Neuronal stem cell (in vitro differentiated cells): ENCODE results near the gene SLC22A13.

Source experiments
- DNase-seq: peaks from one replicate; pipeline ENCODE4 v3.0.0-alpha.2; 2013; ENCODE audit warnings: low spot score
- H2AFZ ChIP-seq: one replicate; pipeline ENCODE4 v1.6.1; 2013; ENCODE audit warnings: mild to moderate bottlenecking, low read length, inconsistent platforms
- H2AK5ac ChIP-seq: 2 replicates; pipeline ENCODE4 v1.6.1; 2013; ENCODE audit warnings: low read depth, mild to moderate bottlenecking, inconsistent platforms, low read length, moderate library complexity, mixed read lengths
- H2BK120ac ChIP-seq: 2 replicates; pipeline ENCODE4 v1.6.1; 2013; ENCODE audit warnings: low read depth, mild to moderate bottlenecking, inconsistent platforms, low read length, moderate library complexity, mixed read lengths
- H2BK12ac ChIP-seq: one replicate; pipeline ENCODE4 v1.6.1; 2013; ENCODE audit warnings: low read length, inconsistent platforms
- H2BK15ac ChIP-seq: 2 replicates; pipeline ENCODE4 v1.6.1; 2013; ENCODE audit warnings: mild to moderate bottlenecking, low read length, inconsistent platforms, mixed read lengths
- H2BK5ac ChIP-seq: one replicate; pipeline ENCODE4 v1.6.1; 2013; ENCODE audit warnings: inconsistent platforms, mild to moderate bottlenecking, low read length, moderate library complexity
- H3K14ac ChIP-seq: one replicate; pipeline ENCODE4 v1.6.1; 2013; ENCODE audit warnings: low read length, inconsistent platforms
- H3K18ac ChIP-seq: 2 replicates; pipeline ENCODE4 v1.6.1; 2013; ENCODE audit warnings: low read length, inconsistent platforms
- H3K23ac ChIP-seq: 2 replicates; pipeline ENCODE4 v1.6.1; 2013; ENCODE audit warnings: low read depth, mild to moderate bottlenecking, mixed read lengths, low read length, inconsistent platforms; ENCODE audit not compliant: poor library complexity
- H3K27ac ChIP-seq: replicated peaks from 3 replicates; pipeline ENCODE4 v1.5.1; 2013; ENCODE audit warnings: low read length, inconsistent platforms
- H3K27me3 ChIP-seq, 3 experiments: 2 replicates each; pipeline ENCODE4 v1.6.1; 2013; ENCODE audit warnings: low read length in 3 of 3, mild to moderate bottlenecking in 2 of 3, inconsistent platforms in 1 of 3, low read depth in 1 of 3, mixed read lengths in 1 of 3, moderate library complexity in 1 of 3; ENCODE audit not compliant: control insufficient read depth in 3 of 3, insufficient read depth in 3 of 3
- H3K36me3 ChIP-seq, 2 donors: replicated peaks in 1 of 2; 2 replicates each; pipeline ENCODE4 v1.6.1; 2013; ENCODE audit warnings: low read length in 2 of 2; ENCODE audit not compliant: control insufficient read depth in 2 of 2, insufficient read depth in 2 of 2
- H3K4ac ChIP-seq: 2 replicates; pipeline ENCODE4 v1.6.1; 2013; ENCODE audit warnings: inconsistent platforms, mild to moderate bottlenecking, low read length, moderate library complexity
- H3K4me1 ChIP-seq, 2 donors: 1 replicate in 1 of 2; 2 replicates in 1 of 2; pipeline ENCODE4 v1.6.1; 2013; ENCODE audit warnings: low read length in 2 of 2, low read depth in 1 of 2; ENCODE audit not compliant: control insufficient read depth in 2 of 2, insufficient read depth in 1 of 2
- H3K4me2 ChIP-seq: one replicate; pipeline ENCODE4 v1.6.1; 2013; ENCODE audit warnings: mild to moderate bottlenecking, low read length, inconsistent platforms; ENCODE audit not compliant: insufficient read depth, poor library complexity, severe bottlenecking
- H3K4me3 ChIP-seq, 2 donors: 2 replicates each; pipeline ENCODE4 v1.5.1; 2013; ENCODE audit warnings: low read length in 2 of 2, mild to moderate bottlenecking in 2 of 2, inconsistent platforms in 1 of 2, moderate library complexity in 1 of 2
- H3K79me1 ChIP-seq: one replicate; pipeline ENCODE4 v1.6.1; 2013; ENCODE audit warnings: low read depth, mild to moderate bottlenecking, inconsistent platforms, low read length, moderate library complexity
- H3K9ac ChIP-seq: one replicate; pipeline ENCODE4 v1.6.1; 2013; ENCODE audit warnings: mild to moderate bottlenecking, low read depth, low read length, inconsistent platforms; ENCODE audit not compliant: poor library complexity
- H3K9me3 ChIP-seq, 2 donors: replicated peaks in 1 of 2; 2 replicates each; pipeline versions ENCODE3 to v1.6.1; 2013; ENCODE audit warnings: low read length in 2 of 2, mild to moderate bottlenecking in 2 of 2, inconsistent platforms in 1 of 2, low read depth in 1 of 2, mixed read lengths in 1 of 2, moderate library complexity in 1 of 2; ENCODE audit not compliant: control insufficient read depth in 2 of 2, insufficient read depth in 1 of 2
- H4K8ac ChIP-seq: one replicate; pipeline ENCODE4 v1.6.1; 2013; ENCODE audit warnings: low read depth, mild to moderate bottlenecking, inconsistent platforms, low read length, moderate library complexity
- H4K91ac ChIP-seq: one replicate; pipeline ENCODE4 v1.6.1; 2013; ENCODE audit warnings: low read length, low read depth, mild to moderate bottlenecking, inconsistent platforms; ENCODE audit not compliant: poor library complexity
- WGBS, 2 donors: extraction: QIAGEN DNeasy Blood & Tissue Kit; methylation state at CpG; one replicate each; pipeline ENCODE4 v1.1.7; 2013; ENCODE audit warnings: missing lambda C conversion rate in 2 of 2, mixed read lengths in 1 of 2; ENCODE audit not compliant: insufficient read length in 2 of 2, insufficient replicate concordance in 1 of 2; ENCODE audit errors: extremely low coverage in 2 of 2; 5-methylcytosine and 5-hydroxymethylcytosine counted together

SLC22A13 gene

GRCh38 chr3:38229036-38229435 lies 36.6 kb upstream of the SLC22A13 start:
- no peak for DNase-seq
- H3K36me3 ChIP-seq = peaks cover 4 to 92% of the 10 kb centered on the region in 2 donors

DNA sequence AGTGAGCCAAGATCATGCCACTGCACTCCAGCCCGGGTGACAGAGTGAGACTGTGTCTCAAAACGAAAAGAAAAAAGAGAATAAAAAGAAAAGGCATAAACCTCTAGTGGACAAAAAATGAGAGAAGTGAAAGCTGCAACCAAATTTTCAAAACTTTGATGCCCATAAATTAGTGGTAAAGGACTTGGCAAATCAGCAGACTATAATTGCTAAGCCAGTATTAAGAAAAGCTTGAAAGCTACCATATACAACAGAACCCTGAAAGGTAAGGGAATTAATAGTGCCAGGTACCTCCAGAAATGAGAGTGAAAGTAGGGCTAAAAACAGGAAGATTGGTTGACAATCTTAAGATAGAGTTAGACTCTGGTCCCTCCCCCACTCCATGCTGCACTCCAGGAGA lies 32.9 kb upstream of the SLC22A13 start:
- Histone ChIP-seq H2BK12ac (no peak overlapping the region), H4K91ac (no peak overlapping the region), H3K4ac (no peak overlapping the region), H2AFZ (no peak overlapping the region), H3K23ac (no peak overlapping the region), H3K18ac (no peak overlapping the region), H3K4me1 (peaks cover 0 to 2% of the 10 kb centered on the region in 2 donors), H3K4me2 (no peak overlapping the region), H3K4me3 (no peak overlapping the region), H2AK5ac (no peak overlapping the region), H2BK120ac (no peak overlapping the region), H3K79me1 (no peaks in the 10 kb centered on the region), H3K14ac (no peak overlapping the region), H3K27ac (no peak overlapping the region), H4K8ac (no peak overlapping the region), H2BK15ac (no peak overlapping the region), H3K9me3 (peaks cover 0 to 7% of the 10 kb centered on the region in 2 donors), H3K27me3 (no peaks in the 10 kb centered on the region), H3K36me3 (peaks cover 2 to 84% of the 10 kb centered on the region in 2 donors), H3K9ac (no peak overlapping the region), H2BK5ac (no peak overlapping the region)
- no CpG with 5 or more reads among the region's 2 CpGs for WGBS, 2 donors
- DNase-seq = no peak

More at GRCh38 chr3:38229036-38229435, 36.6 kb upstream of the SLC22A13 start:
- no peak overlapping the region for H3K27ac ChIP-seq
- H3K27me3 ChIP-seq = no peaks in the 10 kb centered on the region
- H2AFZ ChIP-seq = no peak overlapping the region
- H2BK15ac ChIP-seq = no peak overlapping the region
- H3K14ac ChIP-seq = no peak overlapping the region
- WGBS, 2 donors = no CpG with 5 or more reads among the region's 1 CpG
- no peak overlapping the region for H2BK120ac ChIP-seq
- H2BK12ac ChIP-seq = no peak overlapping the region
- H4K8ac ChIP-seq = no peak overlapping the region
- H2BK5ac ChIP-seq = no peak overlapping the region
- H2AK5ac ChIP-seq = no peak overlapping the region
- no peak overlapping the region for H3K4me2 ChIP-seq
- H3K4ac ChIP-seq = no peak overlapping the region
- H3K4me3 ChIP-seq = no peak overlapping the region
- H3K79me1 ChIP-seq = no peaks in the 10 kb centered on the region
- H3K18ac ChIP-seq = no peak overlapping the region
- no peaks in the 10 kb centered on the region for H3K4me1 ChIP-seq
- H3K9ac ChIP-seq = no peak overlapping the region
- H3K23ac ChIP-seq = no peak overlapping the region
- H3K9me3 ChIP-seq = no peaks in the 10 kb centered on the region
- H4K91ac ChIP-seq = no peak overlapping the region

GRCh38 chr3:38235466-38235865 lies 30.1 kb upstream of the SLC22A13 start:
- Histone ChIP-seq H4K8ac (no peak overlapping the region), H2BK5ac (no peak overlapping the region), H2BK12ac (no peak overlapping the region), H2AFZ (no peak overlapping the region), H3K4ac (no peak overlapping the region), H3K4me2 (no peak overlapping the region), H3K9me3 (peaks cover 1 to 27% of the 10 kb centered on the region in 2 donors), H2BK120ac (no peak overlapping the region), H3K27ac (no peak overlapping the region), H3K23ac (no peak overlapping the region), H4K91ac (no peak overlapping the region), H3K79me1 (no peaks in the 10 kb centered on the region), H3K27me3 (no peaks in the 10 kb centered on the region), H3K4me3 (no peak overlapping the region), H3K9ac (no peak overlapping the region), H3K4me1 (peaks cover 0 to 2% of the 10 kb centered on the region in 2 donors), H3K18ac (no peak overlapping the region), H2AK5ac (no peak overlapping the region), H2BK15ac (no peak overlapping the region), H3K36me3 (peaks cover 6 to 86% of the 10 kb centered on the region in 2 donors), H3K14ac (no peak overlapping the region)
- DNase-seq = no peak

DNA sequence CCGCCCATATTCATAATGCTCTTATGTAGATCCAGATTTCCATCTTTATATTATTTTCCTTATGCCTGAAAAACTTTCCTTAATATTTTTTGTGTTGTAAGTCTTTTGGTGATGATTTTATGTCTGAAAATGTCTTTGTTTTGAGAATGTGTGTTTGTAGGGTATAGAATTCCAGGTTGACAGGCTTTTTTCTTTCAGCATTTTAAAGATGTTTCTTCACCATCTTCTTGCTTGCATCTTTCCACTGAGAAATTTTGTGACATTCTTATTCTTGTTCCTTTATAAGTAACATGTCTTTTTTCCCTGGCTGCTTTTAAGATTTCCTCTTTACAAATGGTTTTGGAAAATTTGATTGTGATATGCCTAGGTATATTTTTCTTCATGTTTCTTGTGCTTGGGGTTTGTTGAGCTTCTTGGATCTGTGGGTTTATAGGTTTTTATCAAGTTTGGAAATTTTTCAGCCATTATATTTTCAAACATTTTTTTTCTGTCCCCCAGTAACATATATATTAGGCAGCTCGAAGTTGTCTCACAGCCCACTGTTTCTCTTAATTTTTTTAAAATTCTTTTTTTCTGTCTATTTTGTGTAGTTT lies 27.1 kb upstream of the SLC22A13 start:
- Histone ChIP-seq H4K91ac (no peak overlapping the region), H2BK5ac (no peak overlapping the region), H2AK5ac (no peak overlapping the region), H3K23ac (no peak overlapping the region), H4K8ac (no peak overlapping the region), H3K18ac (no peak overlapping the region), H3K27ac (no peak overlapping the region), H3K79me1 (no peaks in the 10 kb centered on the region), H2BK12ac (no peak overlapping the region), H3K4me1 (peaks cover 0 to 2% of the 10 kb centered on the region in 2 donors), H3K4ac (no peak overlapping the region), H2BK15ac (no peak overlapping the region), H2BK120ac (no peak overlapping the region), H3K36me3 (peaks cover 6 to 79% of the 10 kb centered on the region in 2 donors), H3K14ac (no peak overlapping the region), H2AFZ (no peak overlapping the region), H3K4me3 (no peak overlapping the region), H3K27me3 (no peaks in the 10 kb centered on the region), H3K9ac (no peak overlapping the region), H3K9me3 (peaks cover 1 to 27% of the 10 kb centered on the region in 2 donors), H3K4me2 (no peak overlapping the region)
- no peak for DNase-seq
- no CpG with 5 or more reads among the region's 2 CpGs for WGBS, 2 donors
